Ammon's horn (tissue), 1 donor: ENCODE measurements around the gene LRCH1.

Source experiments
- DNase-seq: peaks from one replicate; pipeline ENCODE4 v3.0.0-alpha.2; 2016; ENCODE audit warnings: low spot score

The LRCH1 gene

GRCh38 chr13:46535825-46536224 is 17.1 kb upstream of the LRCH1 start:
- DNase-seq = no peak

GRCh38 chr13:46536341-46536740 is 16.6 kb upstream of the LRCH1 start:
- DNase-seq = no peak

GRCh38 chr13:46539231-46539630 is 13.7 kb upstream of the LRCH1 start:
- no peak for DNase-seq

- no peak for DNase-seq
Observed at GRCh38 chr13:46541210-46541609, 11.8 kb upstream of the LRCH1 start.

GRCh38 chr13:46542833-46543232 is 10.1 kb upstream of the LRCH1 start:
- DNase-seq = no peak

GRCh38 chr13:46543287-46543686 is 9.7 kb upstream of the LRCH1 start:
- DNase-seq = no peak

GRCh38 chr13:46544208-46544607 is 8.8 kb upstream of the LRCH1 start:
- DNase-seq = no peak

- DNase-seq = no peak
Observed at GRCh38 chr13:46544811-46545210, 8.2 kb upstream of the LRCH1 start.

- DNase-seq = no peak
Observed at GRCh38 chr13:46546084-46546768, 6.7 kb upstream of the LRCH1 start.

GRCh38 chr13:46550822-46551221 is 2.1 kb upstream of the LRCH1 start:
- DNase-seq = no peak

- DNase-seq = peak; percentile 74
Observed at GRCh38 chr13:46551410-46552302, 1.3 kb upstream of the LRCH1 start.

GRCh38 chr13:46552303-46552682 is 677 bp upstream of the LRCH1 start:
- no peak for DNase-seq

- DNase-seq = no peak
Observed at GRCh38 chr13:46553521-46553885, 533 bp downstream of the LRCH1 start.

GRCh38 chr13:46553886-46554858 is 1.2 kb downstream of the LRCH1 start:
- DNase-seq = peak; percentile 66

GRCh38 chr13:46554951-46555350 is 2.0 kb downstream of the LRCH1 start:
- DNase-seq = no peak

- no peak for DNase-seq
Observed at GRCh38 chr13:46555722-46556417, 2.9 kb downstream of the LRCH1 start.

- DNase-seq = no peak
Observed at GRCh38 chr13:46556418-46556779, 3.4 kb downstream of the LRCH1 start.

- DNase-seq = no peak
Observed at GRCh38 chr13:46559272-46559805, 6.4 kb downstream of the LRCH1 start.

GRCh38 chr13:46560778-46561177 is 7.8 kb downstream of the LRCH1 start:
- DNase-seq = no peak

- DNase-seq = no peak
Observed at GRCh38 chr13:46561286-46561685, 8.3 kb downstream of the LRCH1 start.

- no peak for DNase-seq
Observed at GRCh38 chr13:46561691-46562090, 8.7 kb downstream of the LRCH1 start.
